ENCODE results near the gene HLA-G. TPM values are rescaled to one million over a fixed set of nuclear protein-coding genes. Genes with fewer than 3 reads are reported as not detected.

Gene HLA-G
- total RNA-seq, 2 experiments from 2014 or later: 3.0 to 3.8 TPM

GRCh38 chr6:29834564-29835436 lies 7.2 kb downstream of the HLA-G start:
- peak; percentile 45 for ATAC-seq
- intact Hi-C loops (cut with micrococcal nuclease): loop anchor here (2.0 to 5.0 kb wide), 2 partner anchors 97 to 128 kb away; no protein-coding TSS in a partner anchor
- TF ChIP-seq CTCF (IDR thresholded peaks at IDR 0.05): peak; percentile 95
- Mint-ChIP-seq H3K27me3 (peaks cover 44% of the 10 kb centered on the region), H3K4me3 (no peak overlapping the region), H3K27ac (no peak overlapping the region), H3K36me3 (ENCODE audit: low read depth) (no peaks in the 10 kb centered on the region), H3K4me1 (ENCODE audit: low read depth) (no peaks in the 10 kb centered on the region), H3K9me3 (no peaks in the 10 kb centered on the region)
- peak; percentile 63 for DNase-seq
- CTCF ChIA-PET: interaction anchor here (0.7 to 4.0 kb wide), 39 partner anchors 8 to 204 kb away, joined by 3 to 47 read pairs (median 5); no protein-coding TSS in a partner anchor
- POLR2A ChIA-PET: interaction anchor here (1.0 to 1.4 kb wide), 2 partner anchors 126 to 130 kb away, joined by 3 to 5 read pairs; no protein-coding TSS in a partner anchor

- Mint-ChIP-seq H3K27me3 (peaks cover 31% of the 10 kb centered on the region), H3K27ac (no peak overlapping the region), H3K4me3 (no peak overlapping the region), H3K9me3 (peaks cover 6% of the 10 kb centered on the region), H3K4me1 (ENCODE audit: low read depth) (peaks cover 4% of the 10 kb centered on the region), H3K36me3 (ENCODE audit: low read depth) (no peaks in the 10 kb centered on the region)
- intact Hi-C loops (cut with micrococcal nuclease): no loop called here
- TF ChIP-seq CTCF (IDR thresholded peaks at IDR 0.05): no peak
- ChIA-PET POLR2A (interaction anchor here (0.7 to 1.1 kb wide), 2 partner anchors 78 to 90 kb away, joined by 3 read pairs; no protein-coding TSS in a partner anchor), CTCF (interaction anchor here (0.7 to 1.3 kb wide), 4 partner anchors 134 to 186 kb away, joined by 3 to 4 read pairs (median 4); no protein-coding TSS in a partner anchor)
- no peak for ATAC-seq
- DNase-seq: no peak
These were observed 12.3 kb downstream of the HLA-G start for GRCh38 chr6:29839917-29840316.

- no peak for TF ChIP-seq CTCF (IDR thresholded peaks at IDR 0.05)
- intact Hi-C loops (cut with micrococcal nuclease): no loop called here
- Mint-ChIP-seq H3K27me3 (peaks cover 25% of the 10 kb centered on the region), H3K36me3 (ENCODE audit: low read depth) (no peaks in the 10 kb centered on the region), H3K27ac (no peak overlapping the region), H3K9me3 (peaks cover 6% of the 10 kb centered on the region), H3K4me1 (ENCODE audit: low read depth) (peaks cover 11% of the 10 kb centered on the region), H3K4me3 (no peak overlapping the region)
- ATAC-seq (no peak), DNase-seq (no peak)
- POLR2A ChIA-PET: interaction anchor here (1.0 kb wide), 1 partner anchor 167 kb away, joined by 3 read pairs; no protein-coding TSS in a partner anchor
- CTCF ChIA-PET: interaction anchor here (1.0 kb wide), 1 partner anchor 135 kb away, joined by 3 read pairs; no protein-coding TSS in a partner anchor
These were observed 13.4 kb downstream of the HLA-G start for GRCh38 chr6:29841030-29841429.

GRCh38 chr6:29845405-29846006 lies 17.9 kb downstream of the HLA-G start:
- CTCF ChIA-PET: interaction anchor here (1.3 to 1.9 kb wide), 2 partner anchors 11 to 143 kb away, joined by 4 to 6 read pairs; no protein-coding TSS in a partner anchor
- ATAC-seq (peak; percentile 85), DNase-seq (peak; percentile 77)
- TF ChIP-seq CTCF (IDR thresholded peaks at IDR 0.05): no peak
- intact Hi-C loops (cut with micrococcal nuclease): loop anchor here (5.0 kb wide), 1 partner anchor 122 kb away; no protein-coding TSS in a partner anchor
- Mint-ChIP-seq H3K4me1 (ENCODE audit: low read depth) (peaks cover 25% of the 10 kb centered on the region), H3K27ac (peak overlapping the region; percentile 11), H3K27me3 (peaks cover 34% of the 10 kb centered on the region), H3K36me3 (ENCODE audit: low read depth) (no peaks in the 10 kb centered on the region), H3K9me3 (peaks cover 6% of the 10 kb centered on the region), H3K4me3 (no peak overlapping the region)
- POLR2A ChIA-PET: no interaction called here
